ENCODE data around the gene PAIP2. TPM values are rescaled to one million over a fixed set of nuclear protein-coding genes. Genes with fewer than 3 reads are reported as not detected.
A peak's percentile ranks its signal among the peaks of the same experiment; 100 is the strongest.

Gene PAIP2
- total RNA-seq (2014; rRNA removed; shearing (Covaris generic)) (64.3 and 73.6 TPM in 2 replicates), total RNA-seq (2022) (97.8 and 113 TPM in 2 replicates), Bru-seq, nascent RNA (percentile 82 among the genes with signal in this experiment), BruChase-seq, experiment 1, labeled RNA remaining after a 6-hour chase (percentile 90 among the genes with signal in this experiment), BruChase-seq, experiment 2, labeled RNA remaining after a 2-hour chase (percentile 84 among the genes with signal in this experiment)
- long read RNA-seq, transcript PAIP2-206 (3 exons, 815 nt), result minor isoform, 12 of 559 reads
- long read RNA-seq, transcript PAIP2-201 (4 exons, 1,459 nt), result major isoform, 335 of 559 reads
- long read RNA-seq, partial matches to known transcripts, result 170 of 559 reads
- long read RNA-seq, other reads (novel, unspliced or antisense), result 41 of 559 reads

GRCh38 chr5:139341689-139342422 is at the start of gene PAIP2:
TSS of gene PAIP2 (plus strand) at chr5:139341854. CDS start at chr5:139363785, 21,931 bp downstream.
- peak; percentile 97 for DNase-seq (ENCODE audit: low spot score)
- Histone ChIP-seq H2AFZ (ENCODE audit: low read length) (peak within 1 kb of the TSS; percentile 86), H3K79me2 (ENCODE audit: insufficient read depth, low read depth, low read length) (peaks cover 46% of the 10 kb centered on the region), H3K4me1 (ENCODE audit: insufficient read depth, low read length, poor library complexity, severe bottlenecking) (peaks cover 30% of the 10 kb centered on the region), H3K9me2 (ENCODE audit: insufficient read depth, low read length) (no peaks in the 10 kb centered on the region), H3K27ac (ENCODE audit: low read depth, low read length, poor library complexity, severe bottlenecking) (peak within 1 kb of the TSS; percentile 92), H3K36me3 (ENCODE audit: insufficient read depth, low read length) (peaks cover 25% of the 10 kb centered on the region), H3K9me3 (ENCODE audit: low read length) (no peaks in the 10 kb centered on the region), H3K4me2 (ENCODE audit: low read length) (peak within 1 kb of the TSS; percentile 97), H3K4me3 (ENCODE audit: low read depth, low read length, poor library complexity, severe bottlenecking) (peak within 1 kb of the TSS; percentile 88), H4K20me1 (ENCODE audit: insufficient read depth, low read length) (peaks cover 18% of the 10 kb centered on the region; the same call in 1 of the 2 replicates)
- ChIA-PET CTCF (ENCODE audit: unreplicated experiment) (interaction anchor here (0.8 kb wide), 1 partner anchor 50 kb away, joined by 3 read pairs; no protein-coding TSS in a partner anchor), POLR2A (interaction anchor here (0.6 to 1.8 kb wide), 20 partner anchors 10 to 336 kb away, joined by 3 to 8 read pairs (median 4); partner anchors contain the start of genes MATR3 and MZB1)
- BruUV-seq (replicated peaks), result TSS peak; percentile 79
- intact Hi-C loops (cut with micrococcal nuclease; ENCODE audit: unreplicated experiment), result loop anchor here (1.0 to 5.0 kb wide), 5 partner anchors 47 to 91 kb away; partner anchors contain the start of gene MZB1
- TF ChIP-seq CTCF (conservative IDR thresholded peaks at IDR 0.05; ENCODE audit: low read length), result peak; percentile 79
- no peak for TF ChIP-seq EZH2phosphoT487 (IDR thresholded peaks at IDR 0.05; ENCODE audit: borderline replicate concordance, low read depth, low read length)

GRCh38 chr5:139293202-139293506 is 48.5 kb upstream of the PAIP2 start:
- Histone ChIP-seq H3K4me3 (ENCODE audit: low read depth, low read length, poor library complexity, severe bottlenecking) (peak overlapping the region; percentile 97), H3K9me2 (ENCODE audit: insufficient read depth, low read length) (no peaks in the 10 kb centered on the region)
- POLR2A ChIA-PET, result interaction anchor here (0.6 to 2.1 kb wide), 12 partner anchors 11 to 1907 kb away, joined by 3 to 14 read pairs (median 6); partner anchors contain the start of gene PAIP2

More at GRCh38 chr5:139293202-139293506, 48.5 kb upstream of the PAIP2 start:
- BruUV-seq (replicated peaks), result TSS peak; percentile 90
- peaks cover 33% of the 10 kb centered on the region for H4K20me1 ChIP-seq (ENCODE audit: insufficient read depth, low read length)
- CTCF ChIA-PET (ENCODE audit: unreplicated experiment), result interaction anchor here (0.6 kb wide), 1 partner anchor 17 kb away, joined by 23 read pairs; no protein-coding TSS in a partner anchor
- H3K27ac ChIP-seq (ENCODE audit: low read depth, low read length, poor library complexity, severe bottlenecking), result peak overlapping the region; percentile 84
- peaks cover 47% of the 10 kb centered on the region for H3K79me2 ChIP-seq (ENCODE audit: insufficient read depth, low read depth, low read length)
- H2AFZ ChIP-seq (ENCODE audit: low read length), result peak overlapping the region; percentile 57
- peak overlapping the region; percentile 94 for H3K4me2 ChIP-seq (ENCODE audit: low read length)
- DNase-seq (ENCODE audit: low spot score), result no peak
- intact Hi-C loops (cut with micrococcal nuclease; ENCODE audit: unreplicated experiment), result loop anchor here (10.0 kb wide), 2 partner anchors 272 to 718 kb away; partner anchors contain the start of genes HSPA9 and UBE2D2
- H3K4me1 ChIP-seq (ENCODE audit: insufficient read depth, low read length, poor library complexity, severe bottlenecking), result peaks cover 36% of the 10 kb centered on the region
- peaks cover 49% of the 10 kb centered on the region for H3K36me3 ChIP-seq (ENCODE audit: insufficient read depth, low read length)
- no peak for TF ChIP-seq CTCF (conservative IDR thresholded peaks at IDR 0.05; ENCODE audit: low read length)
- no peak for TF ChIP-seq EZH2phosphoT487 (IDR thresholded peaks at IDR 0.05; ENCODE audit: borderline replicate concordance, low read depth, low read length)
- no peaks in the 10 kb centered on the region for H3K9me3 ChIP-seq (ENCODE audit: low read length)
